Ureter (tissue), 1 donor: Measurements from ENCODE around the gene CHMP1A. TPM values are rescaled to one million over a fixed set of nuclear protein-coding genes. Genes with fewer than 3 reads are reported as not detected.

Experiments
- DNase-seq: peaks from one replicate; pipeline ENCODE4 v3.0.0-alpha.2; 2020; ENCODE audit warnings: low spot score
- total RNA-seq: library from RNA; stranded (reverse); gene quantifications from one replicate; pipeline ENCODE4 v1.2.4, GENCODE V29; 2023
- donor health status: DM: yes; HTN: yes; CAD: no.

The CHMP1A gene
- total RNA-seq, 1 donor from 2014 or later, result 84.7 TPM

GRCh38 chr16:89605186-89605970 lies 52.1 kb downstream of the CHMP1A start:
- DNase-seq, result no peak

GRCh38 chr16:89604764-89605163 lies 52.7 kb downstream of the CHMP1A start:
- DNase-seq, result no peak

GRCh38 chr16:89602952-89603590 lies 54.4 kb downstream of the CHMP1A start:
- no peak for DNase-seq

- DNase-seq, result peak; percentile 63
Measured at GRCh38 chr16:89602273-89602951, 55.1 kb downstream of the CHMP1A start.

- peak; percentile 41 for DNase-seq
Measured at GRCh38 chr16:89601906-89602272, 55.6 kb downstream of the CHMP1A start.

GRCh38 chr16:89600956-89601355 lies 56.6 kb downstream of the CHMP1A start:
- no peak for DNase-seq

- no peak for DNase-seq
Measured at GRCh38 chr16:89600427-89600826, 57.1 kb downstream of the CHMP1A start.

- DNase-seq, result no peak
Measured at GRCh38 chr16:89599902-89600301, 57.6 kb downstream of the CHMP1A start.

GRCh38 chr16:89599451-89599858 lies 58.1 kb downstream of the CHMP1A start:
- DNase-seq, result no peak

GRCh38 chr16:89598199-89598598 lies 59.3 kb downstream of the CHMP1A start:
- DNase-seq, result no peak

- no peak for DNase-seq
Measured at GRCh38 chr16:89596957-89597649, 60.4 kb downstream of the CHMP1A start.

GRCh38 chr16:89596061-89596689 lies 61.3 kb downstream of the CHMP1A start:
- DNase-seq, result no peak

GRCh38 chr16:89595330-89596060 lies 62.0 kb downstream of the CHMP1A start:
- DNase-seq, result no peak

Other genes starting within 250 kb of the CHMP1A start
- 258 TPM for gene ANKRD11, start 167.1 kb downstream of the CHMP1A start, total RNA-seq
- gene SPG7, start 149.3 kb downstream of the CHMP1A start, total RNA-seq, result 132 TPM
- 2,389 TPM for gene RPL13, start 97.0 kb downstream of the CHMP1A start, total RNA-seq
- 16.2 TPM for gene CPNE7, start 82.0 kb downstream of the CHMP1A start, total RNA-seq
- gene DPEP1, start 44.1 kb downstream of the CHMP1A start, total RNA-seq, result 0.75 TPM
- gene SPATA33, start 128 bp upstream of the CHMP1A start, total RNA-seq, result 7.4 TPM
- 89.8 TPM for gene CDK10, start 29.0 kb upstream of the CHMP1A start, total RNA-seq
- gene SPATA2L, start 44.0 kb upstream of the CHMP1A start, total RNA-seq, result 7.7 TPM
- gene VPS9D1, start 63.2 kb upstream of the CHMP1A start, total RNA-seq, result 17.7 TPM
- gene ZNF276, start 63.8 kb upstream of the CHMP1A start, total RNA-seq, result 44.1 TPM
- 8.1 TPM for gene FANCA, start 158.9 kb upstream of the CHMP1A start, total RNA-seq
- gene SPIRE2, start 170.8 kb upstream of the CHMP1A start, total RNA-seq, result 41.6 TPM
- 224 TPM for gene TCF25, start 215.9 kb upstream of the CHMP1A start, total RNA-seq